HCT116 (cell line): ENCODE data around the gene PDZRN4. TPM values are rescaled to one million over a fixed set of nuclear protein-coding genes. Genes with fewer than 3 reads are reported as not detected.

Experiments used
- ATAC-seq: fragments of 200-7000 bp; cut with Tn5 transposase; 2 replicates; pipeline ENCODE4 v1.9.1; 2020; ENCODE audit warnings: mild to moderate bottlenecking, moderate library complexity
- BruUV-seq: library from RNA; stranded (reverse); fragments of 400-500 nt; replicated peaks from 2 replicates; lab custom pipeline; 2021; lab: Mats Ljungman, UMichigan
- CTCF ChIA-PET: fragments of 300-600 bp; sonication (Branson Sonifier 250); formaldehyde crosslinking; loops from one replicate; lab custom pipeline; 2021; ENCODE audit warnings: antibody characterized with exemption; lab: Charles Lee
- POLR2A ChIA-PET: fragments of 300-600, 350-600 bp; sonication (Branson Sonifier 250); formaldehyde crosslinking; loops from one replicate; lab custom pipeline; 2021; ENCODE audit warnings: antibody characterized with exemption; lab: Charles Lee
- RAD21 ChIA-PET, 2 experiments: fragments of 300-600 bp; sonication (Branson Sonifier 250); formaldehyde crosslinking; loops; one replicate each; lab custom pipeline; 2023; ENCODE audit warnings: low total read pairs in 2 of 2; ENCODE audit not compliant: uncharacterized antibody in 2 of 2, unreplicated experiment in 2 of 2, low non-redundant PET in 1 of 2; lab: Charles Lee
- DNase-seq: peaks from one replicate; pipeline ENCODE4 v3.0.0-alpha.2; 2010; ENCODE audit warnings: low read depth, low spot score
- H2AFZ ChIP-seq: fragments of 200-600 bp; shearing (Covaris generic), sonication (generic); 2 replicates; pipeline ENCODE4 v1.6.1; 2017; ENCODE audit warnings: low read depth, mixed run types, mixed read lengths, antibody characterized with exemption, low read length; ENCODE audit not compliant: poor library complexity, severe bottlenecking
- H3K27ac ChIP-seq: 2 replicates; pipeline ENCODE4 v1.5.1; 2012; ENCODE audit warnings: low read depth, low read length
- H3K27me3 ChIP-seq: fragments of 200-600 bp; sonication (generic); 2 replicates; pipeline ENCODE4 v1.6.1; 2016; ENCODE audit warnings: mixed run types, low read length, mixed read lengths; ENCODE audit not compliant: insufficient read depth
- H3K36me3 ChIP-seq, 2 experiments: fragments of 200-500 bp in 1 of 2; fragments of 200-600 bp in 1 of 2; sonication (Bioruptor generic) in 1 of 2; sonication (generic) in 1 of 2; 2 replicates each; pipeline versions ENCODE4 v1.5.1 to v1.6.1; 2014 to 2016; ENCODE audit warnings: low read length in 2 of 2, inconsistent platforms in 1 of 2, mixed read lengths in 1 of 2, mixed run types in 1 of 2; ENCODE audit not compliant: insufficient read depth in 2 of 2, control insufficient read depth in 1 of 2
- H3K4me1 ChIP-seq, 2 experiments: fragments of 200-600 bp in 1 of 2; sonication (generic) in 1 of 2; 2 replicates each; pipeline versions ENCODE4 v1.5.1 to v1.6.1; 2012 to 2017; ENCODE audit warnings: low read length in 2 of 2, inconsistent platforms in 1 of 2, mild to moderate bottlenecking in 1 of 2, mixed read lengths in 1 of 2, mixed run types in 1 of 2, moderate library complexity in 1 of 2; ENCODE audit not compliant: insufficient read depth in 2 of 2, control insufficient read depth in 1 of 2
- H3K4me2 ChIP-seq: fragments of 200-600 bp; sonication (generic); 2 replicates; pipeline ENCODE4 v1.6.1; 2017; ENCODE audit warnings: mixed run types, low read length, mixed read lengths
- H3K4me3 ChIP-seq, 2 experiments: fragments of 200-600 bp in 1 of 2; sonication (generic) in 1 of 2; replicated peaks in 1 of 2; 2 replicates each; pipeline ENCODE4 v1.5.1; 2011 to 2016; ENCODE audit warnings: low read length in 2 of 2, control low read depth in 1 of 2, low read depth in 1 of 2, mild to moderate bottlenecking in 1 of 2, mixed read lengths in 1 of 2, mixed run types in 1 of 2
- H3K79me2 ChIP-seq: fragments of 200-600 bp; sonication (generic); 2 replicates; pipeline ENCODE4 v1.6.1; 2017; ENCODE audit warnings: mild to moderate bottlenecking, mixed run types, low read length, moderate library complexity, mixed read lengths; ENCODE audit not compliant: insufficient read depth
- H3K9ac ChIP-seq: fragments of 200-600 bp; sonication (generic); 2 replicates; pipeline ENCODE4 v1.6.1; 2016; ENCODE audit warnings: low read length, mixed read lengths
- H3K9me2 ChIP-seq: fragments of 200-600 bp; sonication (generic), shearing (Covaris generic); 2 replicates; pipeline ENCODE4 v1.6.1; 2017; ENCODE audit warnings: mixed run types, mild to moderate bottlenecking, moderate library complexity; ENCODE audit not compliant: insufficient read depth
- H3K9me3 ChIP-seq, 2 experiments: fragments of 200-500 bp in 1 of 2; fragments of 200-600 bp in 1 of 2; sonication (Bioruptor generic) in 1 of 2; sonication (generic) in 1 of 2; 2 replicates each; pipeline ENCODE4 v1.6.1; 2014 to 2017; ENCODE audit warnings: low read length in 2 of 2, mixed read lengths in 2 of 2, inconsistent platforms in 1 of 2, low read depth in 1 of 2, mild to moderate bottlenecking in 1 of 2, mixed run types in 1 of 2, moderate library complexity in 1 of 2; ENCODE audit not compliant: control insufficient read depth in 1 of 2, insufficient read depth in 1 of 2
- H4K20me1 ChIP-seq: fragments of 200-600 bp; sonication (generic), shearing (Covaris generic); 2 replicates; pipeline ENCODE4 v1.6.1; 2017; ENCODE audit warnings: mixed run types, mild to moderate bottlenecking, moderate library complexity; ENCODE audit not compliant: insufficient read depth
- CEBPB ChIP-seq: IDR thresholded peaks from 2 replicates; pipeline ENCODE4 v1.6.1; 2012; ENCODE audit warnings: low read depth
- CTCF ChIP-seq, 3 experiments: fragments of 200-600 bp in 1 of 3; sonication (generic) in 1 of 3; IDR thresholded peaks in 2 of 3; conservative IDR thresholded peaks in 1 of 3; 2 replicates each; pipeline ENCODE4 v1.5.1; 2012 to 2017; ENCODE audit warnings: low read depth in 2 of 3, low read length in 2 of 3, antibody characterized with exemption in 1 of 3, borderline replicate concordance in 1 of 3, control low read depth in 1 of 3, mild to moderate bottlenecking in 1 of 3, mixed read lengths in 1 of 3, mixed run types in 1 of 3, moderate library complexity in 1 of 3; ENCODE audit not compliant: insufficient read depth in 1 of 3
- ELF1 ChIP-seq: IDR thresholded peaks from 2 replicates; pipeline ENCODE4 v1.6.1; 2012; ENCODE audit warnings: low read depth, borderline replicate concordance
- EZH2 ChIP-seq: fragments of 200-600 bp; sonication (generic); IDR thresholded peaks from 2 replicates; pipeline ENCODE4 v1.6.1; 2017; ENCODE audit warnings: antibody characterized with exemption, mixed run types
- EZH2phosphoT487 ChIP-seq: fragments of 200-600 bp; IDR thresholded peaks from 2 replicates; pipeline ENCODE4 v1.6.1; 2018; ENCODE audit warnings: antibody characterized with exemption, borderline replicate concordance
- FOSL1 ChIP-seq: IDR thresholded peaks from 2 replicates; pipeline ENCODE4 v1.6.1; 2012; ENCODE audit warnings: low read depth
- JUND ChIP-seq: IDR thresholded peaks from 2 replicates; pipeline ENCODE4 v1.6.1; 2012
- intact Hi-C: fragments of 100-400 bp; cut with micrococcal nuclease; formaldehyde crosslinking; loops from 2 replicates; pipeline ENCODE4 v1.10.0; 2022
- total RNA-seq: library from RNA; stranded (reverse); gene quantifications from one replicate; pipeline ENCODE4 v1.2.1, GENCODE V29; 2021; ENCODE audit not compliant: unreplicated experiment
- TF ChIP-seq, protein P1 (sequence below): IDR thresholded peaks from 2 replicates; pipeline ENCODE4 v1.6.1; 2012

The PDZRN4 gene
- total RNA-seq, 1 experiment from 2014 or later = not detected

DNA sequence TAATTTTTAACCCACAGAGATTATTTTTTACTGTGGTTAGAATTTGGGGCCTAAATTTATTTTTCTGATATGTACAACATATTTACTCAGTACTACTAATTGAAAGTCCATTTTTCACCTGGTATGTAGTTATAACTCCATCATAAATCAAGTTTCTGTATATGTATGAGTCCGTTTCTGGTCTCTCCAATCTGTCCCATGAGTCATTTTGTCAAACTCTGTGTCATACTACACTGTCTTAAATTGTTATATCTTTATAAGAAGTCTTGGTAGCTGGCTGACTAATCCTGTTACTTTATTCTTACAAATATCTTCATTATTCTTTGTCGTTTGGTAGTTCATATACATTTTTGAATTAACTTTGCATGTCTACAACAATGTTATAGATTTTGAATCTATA is 344.0 kb downstream of the PDZRN4 start:
- Histone ChIP-seq H3K36me3 (no peaks in the 10 kb centered on the region), H3K9me3 (no peaks in the 10 kb centered on the region), H3K79me2 (no peaks in the 10 kb centered on the region), H2AFZ (no peak overlapping the region), H3K4me1 (no peaks in the 10 kb centered on the region), H3K27me3 (no peaks in the 10 kb centered on the region)
- intact Hi-C loops = no loop called here
- POLR2A ChIA-PET = no interaction called here
- BruUV-seq = no TSS peak
- RAD21 ChIA-PET = no interaction called here
- TF ChIP-seq CEBPB (no peak), CTCF (IDR thresholded peaks at IDR 0.05 in 2 of 3, conservative IDR thresholded peaks at IDR 0.05 in 1 of 3; ENCODE audit: borderline replicate concordance in 1 of 3, insufficient read depth in 1 of 3, low read depth in 2 of 3, low read length in 2 of 3) (no peak), EZH2phosphoT487 (no peak), FOSL1 (no peak), ELF1 (no peak), JUND (no peak), EZH2 (no peak)
- TF ChIP-seq, protein P1, sequence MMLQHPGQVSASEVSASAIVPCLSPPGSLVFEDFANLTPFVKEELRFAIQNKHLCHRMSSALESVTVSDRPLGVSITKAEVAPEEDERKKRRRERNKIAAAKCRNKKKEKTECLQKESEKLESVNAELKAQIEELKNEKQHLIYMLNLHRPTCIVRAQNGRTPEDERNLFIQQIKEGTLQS = no peak
- TF ChIP-seq, all 23 proteins: peak for 0
- no peaks in the 10 kb centered on the region for H3K9me2 ChIP-seq
- H3K4me2 ChIP-seq = no peak overlapping the region
- DNase-seq (no peak), ATAC-seq (no peak)
- no peak overlapping the region for H3K4me3 ChIP-seq
- no peak overlapping the region for H3K27ac ChIP-seq
- H3K9ac ChIP-seq = no peak overlapping the region
- no peaks in the 10 kb centered on the region for H4K20me1 ChIP-seq
- CTCF ChIA-PET = no interaction called here
